ENCODE results near the gene CRACDL.

The CRACDL gene

GRCh38 chr2:98871506-98871905, 64.5 kb downstream of the CRACDL start:
- no peaks in the 10 kb centered on the region for H3K4me1 Mint-ChIP-seq (ENCODE audit: low read depth)
- H3K9me3 Mint-ChIP-seq (ENCODE audit: low read depth): no peaks in the 10 kb centered on the region
- no peak overlapping the region for H3K27ac Mint-ChIP-seq
- H3K27me3 Mint-ChIP-seq: no peaks in the 10 kb centered on the region
- H3K4me3 Mint-ChIP-seq: no peak overlapping the region
- H3K36me3 Mint-ChIP-seq: no peaks in the 10 kb centered on the region

GRCh38 chr2:98870516-98871158, 65.4 kb downstream of the CRACDL start:
- Mint-ChIP-seq H3K4me3 (no peak overlapping the region), H3K9me3 (ENCODE audit: low read depth) (no peaks in the 10 kb centered on the region), H3K27ac (no peak overlapping the region), H3K27me3 (no peaks in the 10 kb centered on the region), H3K36me3 (no peaks in the 10 kb centered on the region), H3K4me1 (ENCODE audit: low read depth) (no peaks in the 10 kb centered on the region)

- Mint-ChIP-seq H3K27me3 (no peaks in the 10 kb centered on the region), H3K36me3 (no peaks in the 10 kb centered on the region), H3K9me3 (ENCODE audit: low read depth) (no peaks in the 10 kb centered on the region), H3K4me1 (ENCODE audit: low read depth) (no peaks in the 10 kb centered on the region), H3K4me3 (no peak overlapping the region), H3K27ac (no peak overlapping the region)
Measured at GRCh38 chr2:98869870-98870269, 66.2 kb downstream of the CRACDL start.

- Mint-ChIP-seq H3K27ac (no peak overlapping the region), H3K9me3 (ENCODE audit: low read depth) (no peaks in the 10 kb centered on the region), H3K4me3 (no peak overlapping the region), H3K27me3 (no peaks in the 10 kb centered on the region), H3K4me1 (ENCODE audit: low read depth) (no peaks in the 10 kb centered on the region), H3K36me3 (no peaks in the 10 kb centered on the region)
Measured at GRCh38 chr2:98869272-98869641, 66.8 kb downstream of the CRACDL start.

GRCh38 chr2:98868548-98869271, 67.3 kb downstream of the CRACDL start:
- no peaks in the 10 kb centered on the region for H3K4me1 Mint-ChIP-seq (ENCODE audit: low read depth)
- no peak overlapping the region for H3K4me3 Mint-ChIP-seq
- H3K27ac Mint-ChIP-seq: no peak overlapping the region
- H3K27me3 Mint-ChIP-seq: no peaks in the 10 kb centered on the region
- H3K36me3 Mint-ChIP-seq: no peaks in the 10 kb centered on the region
- no peaks in the 10 kb centered on the region for H3K9me3 Mint-ChIP-seq (ENCODE audit: low read depth)

GRCh38 chr2:98867539-98868309, 68.3 kb downstream of the CRACDL start:
- H3K36me3 Mint-ChIP-seq: no peaks in the 10 kb centered on the region
- H3K9me3 Mint-ChIP-seq (ENCODE audit: low read depth): no peaks in the 10 kb centered on the region
- no peaks in the 10 kb centered on the region for H3K4me1 Mint-ChIP-seq (ENCODE audit: low read depth)
- H3K4me3 Mint-ChIP-seq: no peak overlapping the region
- H3K27ac Mint-ChIP-seq: no peak overlapping the region
- H3K27me3 Mint-ChIP-seq: no peaks in the 10 kb centered on the region

- H3K9me3 Mint-ChIP-seq (ENCODE audit: low read depth): peaks cover 11% of the 10 kb centered on the region
- peaks cover 1% of the 10 kb centered on the region for H3K27me3 Mint-ChIP-seq
- H3K4me3 Mint-ChIP-seq: no peak overlapping the region
- peaks cover 5% of the 10 kb centered on the region for H3K36me3 Mint-ChIP-seq
- H3K4me1 Mint-ChIP-seq (ENCODE audit: low read depth): no peaks in the 10 kb centered on the region
- H3K27ac Mint-ChIP-seq: no peak overlapping the region
Measured at GRCh38 chr2:98866033-98866432, 70.0 kb downstream of the CRACDL start.

- peaks cover 33% of the 10 kb centered on the region for H3K9me3 Mint-ChIP-seq (ENCODE audit: low read depth)
- H3K36me3 Mint-ChIP-seq: peaks cover 17% of the 10 kb centered on the region
- H3K4me1 Mint-ChIP-seq (ENCODE audit: low read depth): no peaks in the 10 kb centered on the region
- H3K4me3 Mint-ChIP-seq: no peak overlapping the region
- H3K27me3 Mint-ChIP-seq: peaks cover 1% of the 10 kb centered on the region
- H3K27ac Mint-ChIP-seq: no peak overlapping the region
Measured at GRCh38 chr2:98861601-98862000, 74.4 kb downstream of the CRACDL start.

- Mint-ChIP-seq H3K27me3 (peaks cover 3% of the 10 kb centered on the region), H3K9me3 (ENCODE audit: low read depth) (peaks cover 45% of the 10 kb centered on the region), H3K4me1 (ENCODE audit: low read depth) (no peaks in the 10 kb centered on the region), H3K36me3 (peaks cover 24% of the 10 kb centered on the region), H3K4me3 (no peak overlapping the region), H3K27ac (no peak overlapping the region)
Measured at GRCh38 chr2:98859323-98859722, 76.7 kb downstream of the CRACDL start.

GRCh38 chr2:98857001-98857400, 79.0 kb downstream of the CRACDL start:
- Mint-ChIP-seq H3K4me3 (no peak overlapping the region), H3K9me3 (ENCODE audit: low read depth) (peaks cover 37% of the 10 kb centered on the region), H3K27ac (no peak overlapping the region), H3K4me1 (ENCODE audit: low read depth) (peaks cover 1% of the 10 kb centered on the region), H3K27me3 (peaks cover 4% of the 10 kb centered on the region), H3K36me3 (peaks cover 21% of the 10 kb centered on the region)

GRCh38 chr2:98854682-98855081, 81.3 kb downstream of the CRACDL start:
- H3K27ac Mint-ChIP-seq: no peak overlapping the region
- H3K9me3 Mint-ChIP-seq (ENCODE audit: low read depth): peaks cover 23% of the 10 kb centered on the region
- peaks cover 1% of the 10 kb centered on the region for H3K4me1 Mint-ChIP-seq (ENCODE audit: low read depth)
- H3K27me3 Mint-ChIP-seq: peaks cover 11% of the 10 kb centered on the region
- H3K4me3 Mint-ChIP-seq: no peak overlapping the region
- peaks cover 12% of the 10 kb centered on the region for H3K36me3 Mint-ChIP-seq

- peaks cover 1% of the 10 kb centered on the region for H3K4me1 Mint-ChIP-seq (ENCODE audit: low read depth)
- H3K36me3 Mint-ChIP-seq: peaks cover 7% of the 10 kb centered on the region
- no peak overlapping the region for H3K4me3 Mint-ChIP-seq
- no peak overlapping the region for H3K27ac Mint-ChIP-seq
- H3K9me3 Mint-ChIP-seq (ENCODE audit: low read depth): peaks cover 11% of the 10 kb centered on the region
- peaks cover 11% of the 10 kb centered on the region for H3K27me3 Mint-ChIP-seq
Measured at GRCh38 chr2:98852932-98853331, 83.1 kb downstream of the CRACDL start.

- no peaks in the 10 kb centered on the region for H3K36me3 Mint-ChIP-seq
- no peak overlapping the region for H3K27ac Mint-ChIP-seq
- H3K4me1 Mint-ChIP-seq (ENCODE audit: low read depth): peaks cover 1% of the 10 kb centered on the region
- H3K4me3 Mint-ChIP-seq: no peak overlapping the region
- peaks cover 15% of the 10 kb centered on the region for H3K27me3 Mint-ChIP-seq
- H3K9me3 Mint-ChIP-seq (ENCODE audit: low read depth): no peaks in the 10 kb centered on the region
Measured at GRCh38 chr2:98850074-98850473, 86.0 kb downstream of the CRACDL start.

GRCh38 chr2:98849113-98849512, 86.9 kb downstream of the CRACDL start:
- Mint-ChIP-seq H3K27ac (no peak overlapping the region), H3K4me1 (ENCODE audit: low read depth) (peaks cover 1% of the 10 kb centered on the region), H3K4me3 (no peak overlapping the region), H3K36me3 (no peaks in the 10 kb centered on the region), H3K27me3 (peaks cover 13% of the 10 kb centered on the region), H3K9me3 (ENCODE audit: low read depth) (no peaks in the 10 kb centered on the region)

GRCh38 chr2:98847853-98848252, 88.2 kb downstream of the CRACDL start:
- peaks cover 13% of the 10 kb centered on the region for H3K27me3 Mint-ChIP-seq
- H3K36me3 Mint-ChIP-seq: no peaks in the 10 kb centered on the region
- H3K4me1 Mint-ChIP-seq (ENCODE audit: low read depth): peaks cover 1% of the 10 kb centered on the region
- H3K27ac Mint-ChIP-seq: no peak overlapping the region
- H3K9me3 Mint-ChIP-seq (ENCODE audit: low read depth): no peaks in the 10 kb centered on the region
- H3K4me3 Mint-ChIP-seq: no peak overlapping the region
